Liver (tissue), 3 donors: ENCODE measurements around the gene IKBKG.
"Not testable (repeated sequence)": the region's sequence is repeated elsewhere in the genome, so short reads cannot be mapped to it uniquely, and the experiment has no call there.

Experiments used
- ATF3 ChIP-seq: IDR thresholded peaks from 2 replicates; pipeline ENCODE4 v1.6.1; 2016; ENCODE audit warnings: antibody characterized with exemption
- CTCF ChIP-seq: fragments of 150-350 bp; IDR thresholded peaks from 2 replicates; pipeline ENCODE4 v1.5.1; 2017; ENCODE audit warnings: improper control_type of control experiment, low read depth, low read length; ENCODE audit not compliant: missing input control
- FOXA1 ChIP-seq: IDR thresholded peaks from 2 replicates; pipeline ENCODE4 v1.6.1; 2016; ENCODE audit warnings: antibody characterized with exemption
- FOXA2 ChIP-seq: IDR thresholded peaks from 2 replicates; pipeline ENCODE4 v1.6.1; 2016; ENCODE audit warnings: antibody characterized with exemption
- GABPA ChIP-seq, 2 donors: IDR thresholded peaks in 1 of 2; conservative IDR thresholded peaks in 1 of 2; 2 replicates each; pipeline ENCODE4 v1.6.1; 2016; ENCODE audit warnings: antibody characterized with exemption in 2 of 2, mild to moderate bottlenecking in 1 of 2, moderate library complexity in 1 of 2
- HNF4G ChIP-seq: IDR thresholded peaks from 2 replicates; pipeline ENCODE4 v1.6.1; 2016; ENCODE audit warnings: antibody characterized with exemption
- MAX ChIP-seq: IDR thresholded peaks from 2 replicates; pipeline ENCODE4 v1.6.1; 2016; ENCODE audit warnings: antibody characterized with exemption
- RAD21 ChIP-seq, 2 donors: IDR thresholded peaks; 2 replicates each; pipeline ENCODE4 v1.6.1; 2016; ENCODE audit warnings: antibody characterized with exemption in 2 of 2, mild to moderate bottlenecking in 2 of 2
- REST ChIP-seq: IDR thresholded peaks from 2 replicates; pipeline ENCODE4 v1.6.1; 2016; ENCODE audit warnings: antibody characterized with exemption, mild to moderate bottlenecking
- YY1 ChIP-seq: IDR thresholded peaks from 2 replicates; pipeline ENCODE4 v1.6.1; 2016; ENCODE audit warnings: antibody characterized with exemption, mild to moderate bottlenecking
- donor health status: healthy.
- donor health status: healthy.

GRCh38 chrX:154607976-154608375 lies 60.6 kb downstream of the IKBKG start:
- TF ChIP-seq HNF4G; CTCF; GABPA (IDR thresholded peaks at IDR 0.05 in 1 of 2, conservative IDR thresholded peaks at IDR 0.05 in 1 of 2); FOXA1; ATF3; YY1; REST; FOXA2; RAD21 (IDR thresholded peaks at IDR 0.05); MAX: not testable (repeated sequence)
